ENCODE results near the gene CNNM4.

GRCh38 chr2:96811917-96812316, 51.2 kb downstream of the CNNM4 start:
- TF ChIP-seq TAF1 (IDR thresholded peaks at IDR 0.05; ENCODE audit: borderline replicate concordance, low read depth, low read length) (no peak), POLR2AphosphoS5 (IDR thresholded peaks at IDR 0.05; ENCODE audit: low read depth, low read length) (no peak)

All from GM12892 (cell line).